NCI-H2081 (cell line): ENCODE measurements around the gene LRCOL1.

Experiments used
- DNase-seq, 2 experiments: peaks; one replicate each; lab custom pipeline; 2025; lab: John Stamatoyannopoulos, UW

Gene LRCOL1

GRCh38 chr12:132563911-132564310 is 46.5 kb downstream of the LRCOL1 start:
- DNase-seq: no peak

- no peak for DNase-seq
These were observed 47.8 kb downstream of the LRCOL1 start for GRCh38 chr12:132562489-132563021.

GRCh38 chr12:132561427-132562156 is 48.8 kb downstream of the LRCOL1 start:
- DNase-seq: peak; percentile 31 to 34

GRCh38 chr12:132560614-132561426 is 49.6 kb downstream of the LRCOL1 start:
- DNase-seq: peak; percentile 90 to 91

- DNase-seq: peak in 1 of 2 experiments; percentile 42
These were observed 50.1 kb downstream of the LRCOL1 start for GRCh38 chr12:132560364-132560613.

GRCh38 chr12:132559652-132560363 is 50.6 kb downstream of the LRCOL1 start:
- DNase-seq: peak; percentile 68 to 79

- DNase-seq: no peak
These were observed 51.3 kb downstream of the LRCOL1 start for GRCh38 chr12:132558861-132559623.

GRCh38 chr12:132558042-132558856 is 52.1 kb downstream of the LRCOL1 start:
- no peak for DNase-seq

- DNase-seq: no peak
These were observed 52.9 kb downstream of the LRCOL1 start for GRCh38 chr12:132557291-132558015.

GRCh38 chr12:132556801-132557200 is 53.6 kb downstream of the LRCOL1 start:
- DNase-seq: no peak

GRCh38 chr12:132556216-132556615 is 54.2 kb downstream of the LRCOL1 start:
- DNase-seq: no peak

- no peak for DNase-seq
These were observed 54.7 kb downstream of the LRCOL1 start for GRCh38 chr12:132555686-132556085.

- DNase-seq: no peak
These were observed 55.3 kb downstream of the LRCOL1 start for GRCh38 chr12:132554845-132555630.
